Naive thymus-derived CD8-positive, alpha-beta T cell (primary cell): Measurements from ENCODE around the gene ITIH2. TPM values are rescaled to one million over a fixed set of nuclear protein-coding genes. Genes with fewer than 3 reads are reported as not detected.
"Not testable (repeated sequence)": the region's sequence is repeated elsewhere in the genome, so short reads cannot be mapped to it uniquely, and the experiment has no call there.

ENCODE experiments used
- ATAC-seq, 2 donors: fragments of 150-1000 bp; cut with Tn5 transposase in 1 of 2; sonication (Bioruptor Pico), chemical (Tn5 transposase) in 1 of 2; 1 replicate in 1 of 2; 2 replicates in 1 of 2; pipeline ENCODE4 v1.10.0; 2021; ENCODE audit warnings: mild to moderate bottlenecking in 2 of 2, moderate library complexity in 2 of 2
- POLR2A ChIA-PET: fragments of 350-600 bp; sonication (Branson Sonifier 250); formaldehyde crosslinking; loops from one replicate; lab custom pipeline; 2021; ENCODE audit warnings: antibody characterized with exemption; lab: Charles Lee
- DNase-seq, 10 donors: peaks; one replicate each; pipeline versions ENCODE4 v3.0.0 to v3.0.0-alpha.2; 2020 to 2022
- H3K27ac Mint-ChIP-seq, 10 donors: one replicate each; pipeline ENCODE4 v1.8.0; 2020 to 2022; ENCODE audit warnings: mild to moderate bottlenecking in 10 of 10, mixed read lengths in 10 of 10, moderate library complexity in 4 of 10, inconsistent platforms in 1 of 10
- H3K27me3 Mint-ChIP-seq, 5 donors: one replicate each; pipeline ENCODE4 v1.8.0; 2021 to 2022; ENCODE audit warnings: mixed read lengths in 5 of 5
- H3K36me3 Mint-ChIP-seq, 3 donors: one replicate each; pipeline ENCODE4 v1.8.0; 2020 to 2022; ENCODE audit warnings: mixed read lengths in 3 of 3, mild to moderate bottlenecking in 2 of 3, inconsistent platforms in 1 of 3
- H3K4me1 Mint-ChIP-seq, 4 donors: one replicate each; pipeline ENCODE4 v1.8.0; 2021 to 2022; ENCODE audit warnings: mixed read lengths in 4 of 4
- H3K4me3 Mint-ChIP-seq, 10 donors: one replicate each; pipeline ENCODE4 v1.8.0; 2020 to 2022; ENCODE audit warnings: mild to moderate bottlenecking in 10 of 10, mixed read lengths in 10 of 10, moderate library complexity in 6 of 10, inconsistent platforms in 1 of 10
- H3K9me3 Mint-ChIP-seq, 9 donors: one replicate each; pipeline ENCODE4 v1.8.0; 2020 to 2022; ENCODE audit warnings: mixed read lengths in 9 of 9, mild to moderate bottlenecking in 3 of 9, inconsistent platforms in 1 of 9, moderate library complexity in 1 of 9
- polyA plus RNA-seq, 3 donors: library from polyadenylated mRNA; unstranded; fragments of 300-500 nt; fragmentation: Illumina TruSeq; gene quantifications; one replicate each; pipeline ENCODE4 v1.2.3, GENCODE V29; 2021
- total RNA-seq, 8 experiments: library from RNA in 2 of 8; stranded (reverse) in 2 of 8; gene quantifications; one replicate each; pipeline ENCODE4 v1.2.3 and lab custom pipeline; 2021 to 2026

The ITIH2 gene
- total and polyA plus RNA-seq, 5 experiments from 2014 or later = not detected

- DNase-seq (no peak), ATAC-seq (no peak)
- no peak overlapping the region for H3K27ac Mint-ChIP-seq
- no peaks in the 10 kb centered on the region for H3K9me3 Mint-ChIP-seq
- POLR2A ChIA-PET = no interaction called here
- H3K4me1 Mint-ChIP-seq = peaks cover 0 to 2% (median 0%) of the 10 kb centered on the region in 4 donors
- no peak overlapping the region for H3K4me3 Mint-ChIP-seq
- peaks cover 24 to 64% (median 35%) of the 10 kb centered on the region in 5 donors for H3K27me3 Mint-ChIP-seq
- peaks cover 0 to 9% (median 0%) of the 10 kb centered on the region in 3 donors for H3K36me3 Mint-ChIP-seq
Observed at GRCh38 chr10:7701158-7701742, 1.9 kb upstream of the ITIH2 start.

DNA sequence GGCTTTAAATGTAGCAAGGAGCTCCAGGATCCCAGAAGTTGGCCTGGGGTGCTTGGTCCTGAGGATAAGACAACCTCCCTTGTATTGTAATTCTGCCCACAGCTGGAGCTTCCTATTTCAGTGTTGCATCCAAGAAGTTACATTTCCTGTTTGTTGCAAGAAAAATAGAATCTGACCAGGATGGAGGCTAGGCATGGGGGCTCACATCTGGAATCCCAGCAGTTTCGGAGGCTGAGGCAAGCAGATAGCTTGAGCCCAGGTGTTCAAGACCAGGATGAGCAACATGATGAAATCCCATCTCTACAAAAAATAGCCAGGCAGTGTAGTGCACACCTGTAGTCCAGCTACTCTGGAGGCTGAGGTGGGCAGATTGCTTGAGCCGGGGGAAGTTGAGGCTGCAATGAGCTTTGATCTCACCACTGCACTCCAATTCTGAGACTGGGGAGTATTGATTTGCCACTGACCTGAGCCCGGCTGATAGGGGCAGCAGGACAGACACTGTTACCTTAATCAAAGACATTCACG is 766 bp upstream of the ITIH2 start:
- Mint-ChIP-seq H3K27me3 (peaks cover 28 to 72% (median 39%) of the 10 kb centered on the region in 5 donors), H3K9me3 (no peaks in the 10 kb centered on the region), H3K4me1 (peaks cover 0 to 2% (median 0%) of the 10 kb centered on the region in 4 donors), H3K27ac (no peak overlapping the region), H3K4me3 (no peak overlapping the region), H3K36me3 (peaks cover 0 to 9% (median 0%) of the 10 kb centered on the region in 3 donors)
- POLR2A ChIA-PET = no interaction called here
- DNase-seq (no peak), ATAC-seq (no peak)

DNA sequence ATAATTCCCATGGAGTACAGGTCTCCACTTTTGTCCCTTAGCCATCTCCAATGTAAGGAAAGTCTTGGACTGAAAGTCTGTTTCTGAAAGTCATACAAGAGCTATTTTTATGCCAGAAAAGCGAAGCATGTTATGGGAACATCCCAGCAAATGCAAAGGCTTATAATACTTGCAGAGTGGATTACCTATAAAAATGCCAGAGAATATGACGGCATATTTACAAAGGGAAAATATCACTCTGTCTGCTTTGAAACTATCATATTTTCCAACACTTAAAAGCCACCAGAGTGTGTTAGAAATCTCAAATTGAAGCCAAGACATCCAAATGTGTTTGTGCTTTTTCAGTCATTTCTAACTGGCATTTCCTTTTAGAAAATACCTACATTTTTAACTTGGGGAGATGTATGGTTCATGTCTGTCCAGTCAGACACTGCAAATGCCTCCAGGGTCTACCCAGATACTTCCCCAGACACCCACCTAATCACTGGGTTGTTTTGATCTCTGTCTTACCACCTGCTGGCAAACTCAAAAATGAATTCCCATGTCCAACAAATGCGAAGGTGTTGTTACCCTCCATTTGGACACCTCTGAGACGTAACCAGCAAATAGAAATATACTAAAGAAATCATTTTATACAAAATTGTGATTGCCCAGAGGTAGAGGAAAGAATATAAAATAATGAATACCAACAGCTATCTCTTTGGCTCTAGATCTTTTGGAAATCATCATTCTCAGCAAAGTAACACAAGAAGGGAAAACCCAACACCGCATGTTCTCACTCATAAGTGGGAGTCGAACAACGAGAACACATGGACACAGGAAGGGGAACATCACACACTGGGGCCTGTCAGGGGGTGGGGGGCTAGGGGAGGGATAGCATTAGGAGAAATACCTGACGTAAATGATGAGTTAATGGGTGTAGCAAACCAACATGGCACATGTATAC is 1.2 kb downstream of the ITIH2 start:
- ATAC-seq (no peak), DNase-seq (no peak)
- Mint-ChIP-seq H3K27ac (no peak overlapping the region), H3K9me3 (no peaks in the 10 kb centered on the region), H3K27me3 (peaks cover 22 to 57% (median 33%) of the 10 kb centered on the region in 5 donors), H3K4me3 (no peak overlapping the region), H3K4me1 (no peaks in the 10 kb centered on the region), H3K36me3 (peaks cover 0 to 9% (median 0%) of the 10 kb centered on the region in 3 donors)
- POLR2A ChIA-PET = no interaction called here

- DNase-seq = no peak
- POLR2A ChIA-PET = no interaction called here
- no peak overlapping the region for H3K27ac Mint-ChIP-seq
- H3K9me3 Mint-ChIP-seq = no peaks in the 10 kb centered on the region
- peaks cover 0 to 9% (median 0%) of the 10 kb centered on the region in 3 donors for H3K36me3 Mint-ChIP-seq
- no peak for ATAC-seq
- H3K27me3 Mint-ChIP-seq = peaks cover 17 to 49% (median 32%) of the 10 kb centered on the region in 5 donors
- H3K4me3 Mint-ChIP-seq = no peak overlapping the region
- H3K4me1 Mint-ChIP-seq = no peaks in the 10 kb centered on the region
Observed at GRCh38 chr10:7705341-7705740, 2.2 kb downstream of the ITIH2 start.

DNA sequence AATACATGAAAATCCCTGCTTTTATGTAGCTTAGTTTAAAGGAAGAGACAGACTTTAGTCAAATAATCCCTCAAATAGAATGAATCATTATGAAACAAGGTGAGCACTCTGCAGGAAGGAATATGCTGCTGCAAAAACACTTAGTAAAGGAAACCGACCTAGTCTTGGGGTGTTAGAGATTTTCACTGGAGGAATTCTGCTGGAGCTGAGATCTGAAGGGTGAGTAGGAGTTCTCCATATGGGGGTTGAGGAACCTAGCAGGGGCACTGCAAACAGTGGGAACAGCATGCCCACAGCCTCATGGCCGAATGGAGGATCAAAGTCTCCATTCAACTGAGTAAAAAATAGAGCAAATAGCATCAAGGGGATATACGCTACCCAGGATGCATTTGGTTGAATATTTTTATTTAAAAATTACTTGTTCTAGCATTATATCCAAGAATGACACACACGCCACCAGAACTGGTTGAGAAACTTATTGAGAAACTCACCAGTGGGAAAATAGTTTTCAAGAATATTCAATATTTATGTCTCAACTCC is 3.5 kb downstream of the ITIH2 start:
- no peak for DNase-seq
- POLR2A ChIA-PET = no interaction called here
- no peak for ATAC-seq
- H3K27me3 Mint-ChIP-seq = peaks cover 17 to 41% (median 25%) of the 10 kb centered on the region in 5 donors
- peaks cover 0 to 5% (median 0%) of the 10 kb centered on the region in 3 donors for H3K36me3 Mint-ChIP-seq
- H3K4me1 Mint-ChIP-seq = no peaks in the 10 kb centered on the region
- H3K27ac Mint-ChIP-seq = no peak overlapping the region
- H3K4me3 Mint-ChIP-seq = no peak overlapping the region
- H3K9me3 Mint-ChIP-seq = peaks cover 0 to 3% (median 0%) of the 10 kb centered on the region in 9 donors

GRCh38 chr10:7707102-7707501 is 4.0 kb downstream of the ITIH2 start:
- DNase-seq = no peak
- peaks cover 0 to 3% (median 0%) of the 10 kb centered on the region in 9 donors for H3K9me3 Mint-ChIP-seq
- no peaks in the 10 kb centered on the region for H3K4me1 Mint-ChIP-seq
- no peak overlapping the region for H3K4me3 Mint-ChIP-seq
- H3K27ac Mint-ChIP-seq = no peak overlapping the region
- H3K36me3 Mint-ChIP-seq = peaks cover 0 to 5% (median 0%) of the 10 kb centered on the region in 3 donors
- peaks cover 15 to 39% (median 21%) of the 10 kb centered on the region in 5 donors for H3K27me3 Mint-ChIP-seq
- ATAC-seq = no peak
- POLR2A ChIA-PET = no interaction called here

- peaks cover 0 to 3% (median 0%) of the 10 kb centered on the region in 9 donors for H3K9me3 Mint-ChIP-seq
- H3K36me3 Mint-ChIP-seq = peaks cover 0 to 5% (median 0%) of the 10 kb centered on the region in 3 donors
- H3K27ac Mint-ChIP-seq = no peak overlapping the region
- H3K4me3 Mint-ChIP-seq = no peak overlapping the region
- peaks cover 14 to 39% (median 18%) of the 10 kb centered on the region in 5 donors for H3K27me3 Mint-ChIP-seq
- ATAC-seq (no peak), DNase-seq (no peak)
- POLR2A ChIA-PET = no interaction called here
- no peaks in the 10 kb centered on the region for H3K4me1 Mint-ChIP-seq
Observed at GRCh38 chr10:7707858-7708622, 4.9 kb downstream of the ITIH2 start.

DNA sequence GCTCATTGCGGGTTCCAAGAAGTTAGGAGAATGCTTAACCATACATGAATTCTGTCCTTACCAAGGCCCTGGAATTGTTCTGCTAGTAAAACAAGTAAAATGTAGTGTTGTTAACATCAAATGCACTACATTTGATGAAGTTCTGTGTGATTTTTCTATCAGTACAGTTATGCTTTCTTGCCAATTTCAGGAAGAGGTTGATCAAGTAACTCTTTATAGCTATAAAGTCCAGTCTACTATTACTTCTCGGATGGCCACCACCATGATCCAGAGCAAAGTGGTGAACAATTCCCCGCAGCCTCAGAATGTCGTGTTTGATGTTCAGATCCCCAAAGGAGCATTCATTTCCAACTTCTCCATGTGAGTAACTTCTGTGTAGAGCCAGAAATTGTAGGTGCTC is 5.7 kb downstream of the ITIH2 start:
- H3K4me3 Mint-ChIP-seq = no peak overlapping the region
- no peak overlapping the region for H3K27ac Mint-ChIP-seq
- H3K4me1 Mint-ChIP-seq = no peaks in the 10 kb centered on the region
- H3K27me3 Mint-ChIP-seq = peaks cover 9 to 33% (median 15%) of the 10 kb centered on the region in 5 donors
- POLR2A ChIA-PET = no interaction called here
- H3K9me3 Mint-ChIP-seq = peaks cover 0 to 3% (median 0%) of the 10 kb centered on the region in 9 donors
- DNase-seq (peak in 1 of 10 donors; percentile 15), ATAC-seq (no peak)
- H3K36me3 Mint-ChIP-seq = no peaks in the 10 kb centered on the region

- Mint-ChIP-seq H3K27me3 (peaks cover 7 to 31% (median 16%) of the 10 kb centered on the region in 5 donors), H3K4me3 (no peak overlapping the region), H3K36me3 (no peaks in the 10 kb centered on the region), H3K4me1 (no peaks in the 10 kb centered on the region), H3K9me3 (peaks cover 0 to 3% (median 0%) of the 10 kb centered on the region in 9 donors), H3K27ac (no peak overlapping the region)
- ATAC-seq (no peak), DNase-seq (no peak)
- POLR2A ChIA-PET = no interaction called here
Observed at GRCh38 chr10:7710446-7710845, 7.3 kb downstream of the ITIH2 start.

DNA sequence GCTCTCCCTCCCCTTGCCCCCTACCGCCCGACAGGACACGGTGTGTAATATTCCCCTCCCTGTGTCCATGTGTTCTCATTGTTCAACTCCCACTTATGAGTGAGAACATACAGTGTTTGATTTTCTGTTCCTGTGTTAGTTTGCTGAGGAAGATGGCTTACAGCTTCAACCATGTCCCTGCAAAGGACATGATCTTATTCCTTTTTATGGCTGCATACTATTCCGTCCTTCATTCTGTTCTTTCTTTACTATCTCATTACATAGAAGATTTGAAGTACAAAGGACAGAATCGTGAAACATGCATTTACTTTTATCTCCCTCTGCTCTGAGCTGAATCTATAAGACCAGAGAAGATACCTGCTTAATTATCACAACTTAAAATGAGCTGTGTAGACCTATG is 8.0 kb downstream of the ITIH2 start:
- H3K9me3 Mint-ChIP-seq, H3K4me3 Mint-ChIP-seq, ATAC-seq, H3K27ac Mint-ChIP-seq, H3K36me3 Mint-ChIP-seq, DNase-seq, POLR2A ChIA-PET, H3K4me1 Mint-ChIP-seq: not testable (repeated sequence)
- peaks cover 7 to 25% (median 18%) of the 10 kb centered on the region in 5 donors for H3K27me3 Mint-ChIP-seq

- no peak overlapping the region for H3K27ac Mint-ChIP-seq
- POLR2A ChIA-PET = no interaction called here
Observed at GRCh38 chr10:7715515-7715914, 12.4 kb downstream of the ITIH2 start.

DNA sequence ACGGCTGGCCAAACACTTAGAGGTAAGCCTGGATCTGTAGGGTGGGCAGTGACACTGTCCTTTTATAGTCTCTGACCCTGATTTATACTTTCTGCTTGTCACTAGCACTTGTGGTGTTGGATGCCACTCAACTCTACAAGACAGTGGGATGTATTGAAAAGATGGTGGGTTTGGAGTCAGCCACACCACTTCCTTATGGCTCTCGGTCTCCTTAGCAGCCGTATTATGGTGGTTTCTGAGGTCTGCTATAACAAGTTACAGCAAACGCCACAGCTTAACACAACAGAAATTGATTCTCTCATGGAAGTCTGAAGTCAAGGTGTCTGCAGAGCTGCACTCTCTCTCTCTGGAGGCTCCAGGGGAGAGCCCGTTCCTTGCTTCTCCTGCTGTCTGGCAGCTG is 14.7 kb downstream of the ITIH2 start:
- H3K36me3 Mint-ChIP-seq = peaks cover 0 to 6% (median 5%) of the 10 kb centered on the region in 3 donors
- H3K27me3 Mint-ChIP-seq = peaks cover 5 to 16% (median 12%) of the 10 kb centered on the region in 5 donors
- H3K4me1 Mint-ChIP-seq = peaks cover 0 to 10% (median 1%) of the 10 kb centered on the region in 4 donors
- POLR2A ChIA-PET = no interaction called here
- no peak overlapping the region for H3K27ac Mint-ChIP-seq
- peaks cover 0 to 2% (median 0%) of the 10 kb centered on the region in 9 donors for H3K9me3 Mint-ChIP-seq
- no peak overlapping the region for H3K4me3 Mint-ChIP-seq
- DNase-seq = no peak
- ATAC-seq = no peak

More at GRCh38 chr10:7715515-7715914, 12.4 kb downstream of the ITIH2 start:
- ATAC-seq = no peak
- no peak overlapping the region for H3K4me3 Mint-ChIP-seq
- H3K27me3 Mint-ChIP-seq = peaks cover 10 to 20% (median 12%) of the 10 kb centered on the region in 5 donors
- H3K36me3 Mint-ChIP-seq = peaks cover 0 to 6% (median 3%) of the 10 kb centered on the region in 3 donors
- no peak for DNase-seq
- peaks cover 0 to 10% (median 1%) of the 10 kb centered on the region in 4 donors for H3K4me1 Mint-ChIP-seq
- peaks cover 0 to 3% (median 0%) of the 10 kb centered on the region in 9 donors for H3K9me3 Mint-ChIP-seq
